ENCODE measurements around the gene IL20.

Gene IL20

DNA sequence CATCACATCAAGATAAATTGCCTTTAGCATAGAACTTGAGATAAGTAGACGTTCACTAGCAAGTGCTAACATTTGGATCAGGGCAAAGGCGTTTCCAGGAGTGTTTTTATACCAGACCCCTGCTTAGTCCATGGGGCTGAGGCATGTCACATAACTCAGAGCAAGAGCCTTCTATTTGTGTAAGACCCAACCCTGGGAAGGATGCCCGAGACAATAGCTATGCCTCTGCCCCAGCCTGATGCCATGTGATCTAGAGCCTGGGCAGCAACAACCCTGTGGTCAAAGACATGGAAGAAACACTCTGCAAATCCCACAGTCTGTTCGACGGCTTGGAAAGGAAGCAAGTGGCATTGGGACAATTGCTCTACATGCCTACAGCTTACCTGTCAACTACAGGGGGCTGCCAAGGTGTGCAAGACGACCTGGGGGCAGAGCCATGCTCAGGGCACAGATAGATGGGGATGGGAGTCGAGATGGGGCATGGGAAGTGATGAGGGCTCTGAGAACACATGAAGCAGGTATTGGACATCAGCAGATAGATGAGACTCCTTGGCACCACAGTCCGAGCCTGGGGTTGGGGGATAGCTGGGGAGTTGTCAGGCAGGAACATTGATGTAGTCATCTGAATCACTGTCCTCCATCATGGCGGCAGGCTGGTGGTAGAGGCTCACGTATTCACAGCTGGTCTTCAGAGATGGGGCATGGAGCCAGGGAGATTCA, 39.2 kb downstream of the IL20 start:
- no peak for DNase-seq (ENCODE audit: low read depth)
- TF ChIP-seq, protein P1, sequence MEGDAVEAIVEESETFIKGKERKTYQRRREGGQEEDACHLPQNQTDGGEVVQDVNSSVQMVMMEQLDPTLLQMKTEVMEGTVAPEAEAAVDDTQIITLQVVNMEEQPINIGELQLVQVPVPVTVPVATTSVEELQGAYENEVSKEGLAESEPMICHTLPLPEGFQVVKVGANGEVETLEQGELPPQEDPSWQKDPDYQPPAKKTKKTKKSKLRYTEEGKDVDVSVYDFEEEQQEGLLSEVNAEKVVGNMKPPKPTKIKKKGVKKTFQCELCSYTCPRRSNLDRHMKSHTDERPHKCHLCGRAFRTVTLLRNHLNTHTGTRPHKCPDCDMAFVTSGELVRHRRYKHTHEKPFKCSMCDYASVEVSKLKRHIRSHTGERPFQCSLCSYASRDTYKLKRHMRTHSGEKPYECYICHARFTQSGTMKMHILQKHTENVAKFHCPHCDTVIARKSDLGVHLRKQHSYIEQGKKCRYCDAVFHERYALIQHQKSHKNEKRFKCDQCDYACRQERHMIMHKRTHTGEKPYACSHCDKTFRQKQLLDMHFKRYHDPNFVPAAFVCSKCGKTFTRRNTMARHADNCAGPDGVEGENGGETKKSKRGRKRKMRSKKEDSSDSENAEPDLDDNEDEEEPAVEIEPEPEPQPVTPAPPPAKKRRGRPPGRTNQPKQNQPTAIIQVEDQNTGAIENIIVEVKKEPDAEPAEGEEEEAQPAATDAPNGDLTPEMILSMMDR (IDR thresholded peaks at IDR 0.05; ENCODE audit: low read depth, low read length, missing control alignments), result no peak
- no peak overlapping the region for H3K4me3 ChIP-seq (ENCODE audit: low read depth, low read length)

DNA sequence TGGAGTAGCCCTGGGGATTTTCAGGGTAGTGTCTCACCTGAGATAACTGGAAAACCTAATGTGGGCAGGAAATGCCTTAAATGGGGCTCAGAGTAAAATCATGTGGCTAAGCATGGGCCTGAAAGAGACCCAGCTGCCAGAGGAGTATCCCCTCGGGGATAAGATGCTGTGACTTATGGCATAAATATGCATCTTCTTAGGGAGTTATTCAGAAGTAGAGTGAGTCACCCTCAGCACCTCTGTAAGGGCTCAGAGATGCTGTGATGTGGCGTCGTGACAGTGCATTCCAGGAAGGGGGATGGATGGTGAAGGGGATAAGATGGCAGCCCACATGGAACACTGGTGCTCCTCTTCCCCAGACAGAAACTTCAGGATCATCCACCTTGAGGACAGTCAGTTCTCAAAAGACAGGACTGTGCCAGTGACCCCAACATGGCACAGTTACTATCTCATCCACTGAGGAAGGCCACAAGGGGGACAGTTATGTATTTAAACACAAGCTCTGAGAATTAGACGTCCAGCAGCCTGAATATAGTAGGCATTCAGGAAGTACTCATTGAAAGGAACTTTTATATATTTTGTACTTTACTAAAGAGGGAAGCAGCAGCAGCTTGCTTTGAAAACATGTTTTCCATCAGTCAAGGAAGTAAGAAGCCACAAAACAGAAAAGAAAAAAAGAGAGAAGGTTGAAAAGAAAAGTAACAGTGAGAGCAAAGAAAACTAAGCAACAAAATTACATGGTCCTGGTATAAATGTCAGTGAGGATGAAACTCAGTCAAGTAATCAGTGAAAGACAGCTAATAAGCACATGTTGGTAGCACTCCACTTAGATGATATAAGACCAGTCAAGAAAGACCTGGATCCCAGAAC, 40.1 kb downstream of the IL20 start:
- DNase-seq (ENCODE audit: low read depth), result no peak
- no peak overlapping the region for H3K4me3 ChIP-seq (ENCODE audit: low read depth, low read length)
- TF ChIP-seq, protein P1 (IDR thresholded peaks at IDR 0.05; ENCODE audit: low read depth, low read length, missing control alignments), result no peak

DNA sequence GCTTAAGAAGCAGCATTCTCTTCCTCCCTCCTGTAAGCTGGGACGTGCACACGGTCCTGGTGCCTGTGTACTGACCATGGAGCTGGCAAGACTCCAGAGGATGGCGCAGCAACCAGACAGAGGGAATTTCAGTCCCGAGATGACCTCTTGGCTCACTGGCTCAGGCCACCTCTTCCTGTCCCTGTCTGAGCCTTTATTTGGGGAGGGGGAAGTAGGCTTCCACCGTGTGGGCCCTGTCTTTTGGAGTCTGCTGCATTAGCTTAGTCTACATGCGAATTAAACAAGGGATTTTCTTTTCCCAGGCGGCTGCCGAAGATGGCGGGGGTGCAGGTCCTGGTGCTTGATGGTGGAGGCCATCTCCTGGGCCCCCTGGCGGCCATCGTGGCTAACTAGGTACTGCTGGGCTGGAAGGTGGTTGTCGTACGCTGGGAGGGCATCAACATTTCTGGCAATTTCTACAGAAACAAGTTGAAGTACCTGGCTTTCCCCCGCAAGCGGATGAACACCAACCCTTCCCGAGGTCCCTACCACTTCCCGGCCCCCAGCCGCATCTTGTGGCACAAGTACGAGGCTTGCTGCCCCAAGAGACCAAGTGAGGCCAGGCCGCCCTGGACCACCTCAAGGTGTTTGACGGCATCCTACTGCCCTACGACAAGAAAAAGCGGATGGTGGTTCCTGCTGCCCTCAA, 42.0 kb downstream of the IL20 start:
- H3K4me3 ChIP-seq (ENCODE audit: low read depth, low read length), result no peak overlapping the region
- TF ChIP-seq, protein P1 (IDR thresholded peaks at IDR 0.05; ENCODE audit: low read depth, low read length, missing control alignments), result peak; percentile 6
- DNase-seq (ENCODE audit: low read depth), result no peak

DNA sequence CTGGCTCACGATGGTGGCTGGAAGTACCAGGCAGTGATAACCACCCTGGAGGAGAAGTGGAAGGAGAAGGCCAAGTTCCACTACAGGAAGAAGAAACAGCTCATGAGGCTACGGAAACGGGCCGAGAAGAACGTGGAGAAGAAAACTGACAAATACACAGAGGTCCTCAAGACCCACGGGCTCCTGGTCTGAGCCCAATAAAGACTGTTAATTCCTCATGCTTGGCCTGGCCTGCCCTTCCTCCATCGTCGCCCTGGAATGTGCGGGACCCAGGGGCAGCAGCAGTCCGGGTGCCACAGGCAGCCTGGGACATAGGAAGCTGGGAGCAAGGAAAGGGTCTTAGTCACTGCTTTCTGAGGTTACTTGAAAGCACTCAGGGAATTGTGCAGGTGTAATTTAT, 42.6 kb downstream of the IL20 start:
- TF ChIP-seq, protein P1 (IDR thresholded peaks at IDR 0.05; ENCODE audit: low read depth, low read length, missing control alignments), result no peak

DNA sequence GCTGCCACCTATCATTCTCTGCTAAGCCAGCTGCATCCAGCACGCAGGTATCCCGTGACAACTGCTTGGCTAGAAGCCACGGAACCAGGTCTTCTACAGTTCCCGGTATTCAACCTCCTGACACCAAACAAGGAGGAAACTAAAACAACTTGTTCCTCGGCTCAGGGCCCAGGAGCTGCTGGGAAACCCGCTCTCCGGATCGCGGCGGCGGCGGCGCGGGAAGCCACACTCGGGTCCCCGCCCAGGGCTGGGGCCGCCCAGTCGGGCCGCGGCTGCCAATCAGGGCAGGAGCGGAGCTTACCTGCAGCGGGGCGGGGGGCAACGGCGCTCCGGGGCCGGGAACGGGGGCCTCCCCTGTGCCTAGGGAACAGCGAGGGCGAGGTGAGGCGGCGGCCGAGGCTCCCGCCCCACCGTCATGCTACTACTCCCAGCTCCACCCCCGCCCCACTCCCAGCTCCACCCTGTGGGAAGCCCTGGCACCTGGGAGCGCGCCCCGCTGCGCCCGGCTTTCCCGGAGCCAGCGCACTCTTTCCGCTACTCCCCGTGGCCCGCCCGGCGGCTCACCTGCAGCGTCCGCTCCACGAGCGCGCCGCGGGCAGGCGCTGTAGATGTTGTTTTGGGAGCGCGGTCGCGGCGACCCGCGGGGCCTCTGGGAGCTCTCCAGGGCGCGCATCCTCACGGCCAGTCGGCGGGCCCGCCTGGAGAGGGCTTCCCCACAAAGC, 43.9 kb downstream of the IL20 start:
- peak overlapping the region; percentile 22 for H3K4me3 ChIP-seq (ENCODE audit: low read depth, low read length)
- no peak for DNase-seq (ENCODE audit: low read depth)
- TF ChIP-seq, protein P1 (IDR thresholded peaks at IDR 0.05; ENCODE audit: low read depth, low read length, missing control alignments), result no peak

More for the DNA sequence above, 42.6 kb downstream of the IL20 start:
- DNase-seq (ENCODE audit: low read depth), result no peak
- no peak overlapping the region for H3K4me3 ChIP-seq (ENCODE audit: low read depth, low read length)

DNA sequence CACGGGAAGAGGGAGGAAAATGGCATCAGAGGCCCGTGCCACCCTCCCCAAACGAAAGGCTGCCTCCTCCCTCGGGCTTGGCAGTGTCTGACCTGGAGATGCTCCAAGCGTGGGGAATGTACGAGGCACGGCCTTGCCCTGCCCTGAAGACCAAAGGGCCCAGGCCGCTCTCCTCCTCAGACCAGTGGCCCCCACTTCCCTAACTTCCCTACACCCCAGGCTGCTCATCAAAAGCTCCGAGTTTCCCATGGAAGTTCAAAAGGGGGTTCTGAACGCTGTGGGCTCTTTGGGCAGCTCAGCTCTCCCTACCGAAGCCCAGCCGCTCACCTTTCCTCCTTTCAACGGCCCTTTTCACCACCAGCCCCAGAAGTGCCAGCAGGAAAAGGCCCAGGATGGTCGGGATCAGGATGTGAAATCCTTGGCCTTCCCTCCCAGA, 44.5 kb downstream of the IL20 start:
- no peak for DNase-seq (ENCODE audit: low read depth)
- H3K4me3 ChIP-seq (ENCODE audit: low read depth, low read length), result peak overlapping the region; percentile 22
- TF ChIP-seq, protein P1 (IDR thresholded peaks at IDR 0.05; ENCODE audit: low read depth, low read length, missing control alignments), result no peak

All from GM12864 (cell line).